Endothelial cell of umbilical vein (primary cell): ENCODE data around the gene HLA-DPB1. TPM values are rescaled to one million over a fixed set of nuclear protein-coding genes. Genes with fewer than 3 reads are reported as not detected.

ENCODE experiments used
- BruUV-seq: library from RNA; stranded (reverse); fragments of 400-500 nt; replicated peaks from 2 replicates; lab custom pipeline; 2021; lab: Mats Ljungman, UMichigan
- CTCF ChIA-PET: fragments of 300-600, 350-600 bp; sonication (Branson Sonifier 250); formaldehyde crosslinking; loops from one replicate; lab custom pipeline; 2021; ENCODE audit warnings: antibody characterized with exemption, inconsistent platforms; lab: Charles Lee
- POLR2A ChIA-PET: fragments of 300-600, 350-600 bp; sonication (Branson Sonifier 250); formaldehyde crosslinking; loops from one replicate; lab custom pipeline; 2021; ENCODE audit warnings: antibody characterized with exemption, inconsistent platforms; lab: Charles Lee
- DNase-seq: peaks from one replicate; pipeline ENCODE4 v3.0.0-alpha.2; 2011; ENCODE audit warnings: low read depth, low spot score
- FAIRE-seq: peaks from 2 replicates; lab custom pipeline; 2011; peaks lifted over from hg19 to GRCh38; lab: Jason Lieb, UNC
- H2AFZ ChIP-seq: 2 replicates; pipeline ENCODE4 v1.6.0; 2012; ENCODE audit warnings: low read depth, low read length, control low read depth, inconsistent platforms
- H3K27ac ChIP-seq: 2 replicates; pipeline ENCODE4 v1.5.1; 2011; ENCODE audit warnings: low read depth, mild to moderate bottlenecking, control low read depth, low read length, moderate library complexity; ENCODE audit not compliant: insufficient read depth
- H3K27me3 ChIP-seq, 2 experiments: 2 replicates each; pipeline versions ENCODE4 v1.6.0 to v1.6.1; 2011; ENCODE audit warnings: low read length in 2 of 2, mixed read lengths in 1 of 2; ENCODE audit not compliant: control insufficient read depth in 2 of 2, insufficient read depth in 2 of 2
- H3K36me3 ChIP-seq, 2 experiments: 2 replicates in 1 of 2; 3 replicates in 1 of 2; pipeline ENCODE4 v1.5.1; 2011; ENCODE audit warnings: low read length in 2 of 2, mild to moderate bottlenecking in 1 of 2, moderate library complexity in 1 of 2; ENCODE audit not compliant: control insufficient read depth in 2 of 2, insufficient read depth in 2 of 2; ENCODE audit errors: extremely low read depth in 1 of 2
- H3K4me1 ChIP-seq: 3 replicates; pipeline ENCODE4 v1.5.1; 2011; ENCODE audit warnings: mild to moderate bottlenecking, low read length; ENCODE audit not compliant: control insufficient read depth, insufficient read depth; ENCODE audit errors: extremely low read depth
- H3K4me2 ChIP-seq: 2 replicates; pipeline ENCODE4 v1.6.1; 2011; ENCODE audit warnings: low read length, control low read depth, mixed read lengths; ENCODE audit not compliant: insufficient read depth
- H3K4me3 ChIP-seq, 3 experiments: fragments of 200-600 bp in 1 of 3; sonication (generic), shearing (Covaris generic) in 1 of 3; replicated peaks in 1 of 3; 2 replicates each; pipeline ENCODE4 v1.5.1; 2011 to 2016; ENCODE audit warnings: control low read depth in 3 of 3, low read length in 3 of 3, mild to moderate bottlenecking in 2 of 3, inconsistent platforms in 1 of 3, low read depth in 1 of 3, moderate library complexity in 1 of 3; ENCODE audit not compliant: insufficient read depth in 1 of 3
- H3K79me2 ChIP-seq: 2 replicates; pipeline ENCODE4 v1.6.0; 2012; ENCODE audit warnings: low read length, inconsistent platforms; ENCODE audit not compliant: control insufficient read depth, insufficient read depth
- H3K9ac ChIP-seq: replicated peaks from 2 replicates; pipeline ENCODE3; 2011; ENCODE audit warnings: low read length, control low read depth; ENCODE audit not compliant: insufficient read depth; ENCODE audit errors: extremely low read depth
- H3K9me1 ChIP-seq: replicated peaks from 3 replicates; pipeline ENCODE4 v1.6.0; 2011; ENCODE audit warnings: mild to moderate bottlenecking, low read length; ENCODE audit not compliant: control insufficient read depth, insufficient read depth; ENCODE audit errors: extremely low read depth
- H3K9me3 ChIP-seq: replicated peaks from 2 replicates; pipeline ENCODE4 v1.5.1; 2012; ENCODE audit warnings: low read length, inconsistent platforms; ENCODE audit not compliant: control insufficient read depth, insufficient read depth
- H4K20me1 ChIP-seq: replicated peaks from 2 replicates; pipeline ENCODE3; 2011; ENCODE audit warnings: mild to moderate bottlenecking, low read length; ENCODE audit not compliant: control insufficient read depth, insufficient read depth; ENCODE audit errors: extremely low read depth
- CTCF ChIP-seq, 2 donors: IDR thresholded peaks; 1 replicate in 1 of 2; 2 replicates in 1 of 2; pipeline ENCODE4 v1.5.1; 2011; ENCODE audit warnings: low read length in 2 of 2, mild to moderate bottlenecking in 2 of 2, moderate library complexity in 2 of 2, control low read depth in 1 of 2, inconsistent platforms in 1 of 2, low read depth in 1 of 2; ENCODE audit not compliant: insufficient read depth in 1 of 2; ENCODE audit errors: extremely low read depth in 1 of 2
- EZH2 ChIP-seq: IDR thresholded peaks from 2 replicates; pipeline ENCODE4 v1.6.1; 2012; ENCODE audit warnings: borderline replicate concordance, low read depth, mild to moderate bottlenecking, moderate library complexity, low read length, inconsistent platforms; ENCODE audit not compliant: severe bottlenecking
- FOS ChIP-seq: IDR thresholded peaks from 2 replicates; pipeline ENCODE4 v1.6.1; 2011; ENCODE audit warnings: mild to moderate bottlenecking, low read length, moderate library complexity, borderline replicate concordance; ENCODE audit not compliant: insufficient read depth
- GATA2 ChIP-seq: IDR thresholded peaks from 2 replicates; pipeline ENCODE4 v1.7.0; 2011; ENCODE audit warnings: low read depth, mild to moderate bottlenecking, moderate library complexity, mixed read lengths, low read length; ENCODE audit not compliant: insufficient read length, insufficient read depth
- JUN ChIP-seq: IDR thresholded peaks from 2 replicates; pipeline ENCODE4 v1.6.1; 2011; ENCODE audit warnings: borderline replicate concordance, low read depth; ENCODE audit not compliant: insufficient read length, insufficient read depth
- MAX ChIP-seq: IDR thresholded peaks from 2 replicates; pipeline ENCODE4 v1.6.1; 2011; ENCODE audit not compliant: insufficient read depth, insufficient read length
- MYC ChIP-seq: IDR thresholded peaks from one replicate; pipeline ENCODE4 v1.6.1; 2011; ENCODE audit warnings: mild to moderate bottlenecking, low read depth, low read length
- POLR2A ChIP-seq: IDR thresholded peaks from 2 replicates; pipeline ENCODE4 v1.6.1; 2012; ENCODE audit warnings: low read depth, mild to moderate bottlenecking, control low read depth, low read length
- POLR2AphosphoS5 ChIP-seq: IDR thresholded peaks from 2 replicates; pipeline ENCODE4 v1.6.1; 2012; ENCODE audit warnings: low read depth, mild to moderate bottlenecking, control low read depth, low read length, moderate library complexity; ENCODE audit not compliant: insufficient read depth
- dilution Hi-C: fragments of 300-500 bp; cut with MboI; formaldehyde crosslinking; loops from one replicate; pipeline ENCODE4 v1.15.0; 2019; ENCODE audit warnings: low sequenced_read_pairs; ENCODE audit not compliant: extremely low pct_ligation_motif_present
- intact Hi-C: fragments of 100-400 bp; cut with micrococcal nuclease; formaldehyde crosslinking; loops from one replicate; pipeline ENCODE4 v1.10.0; 2022
- polyA plus RNA-seq, 4 experiments: library from polyadenylated mRNA; depleted of rRNA in 3 of 4; stranded (reverse) in 3 of 4; unstranded in 1 of 4; fragments of >200 nt; gene quantifications; 2 replicates each; pipeline versions ENCODE4 v1.2.1 to v1.2.3, GENCODE V29; 2011 to 2012; ENCODE audit warnings: missing spikeins in 1 of 4
- total RNA-seq: library from RNA; stranded (reverse); gene quantifications from 2 replicates; pipeline ENCODE4 v1.2.3, GENCODE V29; 2021

The HLA-DPB1 gene
- total and polyA plus RNA-seq, 2 donors (not counting 3 experiments of a cell fraction or from before 2014, with no cell fraction given): 2.3 to 38.0 TPM

GRCh38 chr6:33116841-33117711 lies 41.3 kb downstream of the HLA-DPB1 start:
- Histone ChIP-seq H3K9me1 (no peaks in the 10 kb centered on the region), H3K4me1 (no peaks in the 10 kb centered on the region), H3K36me3 (no peaks in the 10 kb centered on the region), H2AFZ (no peak overlapping the region), H3K79me2 (no peaks in the 10 kb centered on the region), H3K27me3 (peaks cover 52 to 56% of the 10 kb centered on the region in 2 experiments), H4K20me1 (no peaks in the 10 kb centered on the region), H3K4me2 (no peak overlapping the region), H3K27ac (no peak overlapping the region), H3K4me3 (no peak overlapping the region), H3K9ac (no peak overlapping the region), H3K9me3 (no peaks in the 10 kb centered on the region)
- intact Hi-C loops (no loop called here), dilution Hi-C loops (no loop called here)
- BruUV-seq: no TSS peak
- DNase-seq: no peak
- no peak for FAIRE-seq
- TF ChIP-seq FOS (no peak), EZH2 (peak; percentile 77)
- ChIA-PET POLR2A (no interaction called here), CTCF (interaction anchor here (0.6 to 2.2 kb wide), 8 partner anchors 9 to 131 kb away, joined by 3 to 15 read pairs (median 4); no protein-coding TSS in a partner anchor)

- H3K4me3 ChIP-seq: no peak overlapping the region
- dilution Hi-C loops: no loop called here
- no peaks in the 10 kb centered on the region for H3K9me1 ChIP-seq
- ChIA-PET POLR2A (no interaction called here), CTCF (interaction anchor here (0.6 to 4.6 kb wide), 5 partner anchors 8 to 131 kb away, joined by 3 to 55 read pairs (median 9); no protein-coding TSS in a partner anchor)
- BruUV-seq: no TSS peak
- no peak overlapping the region for H2AFZ ChIP-seq
- no peak for TF ChIP-seq MAX
- no peak for TF ChIP-seq GATA2
- TF ChIP-seq POLR2AphosphoS5: no peak
- TF ChIP-seq JUN: no peak
- TF ChIP-seq EZH2: no peak
- TF ChIP-seq CTCF (IDR thresholded peaks at IDR 0.05; ENCODE audit: extremely low read depth in 1 of 2, insufficient read depth in 1 of 2, low read depth in 1 of 2, low read length in 2 of 2): no peak
- no peak for TF ChIP-seq POLR2A
- no peak for TF ChIP-seq MYC
- TF ChIP-seq FOS: no peak
- FAIRE-seq (no peak), DNase-seq (no peak)
- no peaks in the 10 kb centered on the region for H3K36me3 ChIP-seq
- peaks cover 49 to 52% of the 10 kb centered on the region in 2 experiments for H3K27me3 ChIP-seq
- H3K4me1 ChIP-seq: no peaks in the 10 kb centered on the region
- H4K20me1 ChIP-seq: no peaks in the 10 kb centered on the region
- intact Hi-C loops: loop anchor here (1.0 kb wide), 3 partner anchors 79 to 227 kb away; no protein-coding TSS in a partner anchor
- no peaks in the 10 kb centered on the region for H3K9me3 ChIP-seq
- H3K4me2 ChIP-seq: no peak overlapping the region
- H3K9ac ChIP-seq: no peak overlapping the region
- H3K79me2 ChIP-seq: no peaks in the 10 kb centered on the region
- no peak overlapping the region for H3K27ac ChIP-seq
Measured at GRCh38 chr6:33117811-33118277, 42.1 kb downstream of the HLA-DPB1 start.
